HFFc6 (cell line): ENCODE data around the gene BSDC1. TPM values are rescaled to one million over a fixed set of nuclear protein-coding genes. Genes with fewer than 3 reads are reported as not detected.

ENCODE experiments used
- DNase-seq: peaks from one replicate; pipeline ENCODE4 v3.0.0-alpha.2; 2018
- H3K27ac Mint-ChIP-seq: 2 replicates; pipeline ENCODE4 v1.8.0; 2020; ENCODE audit warnings: mild to moderate bottlenecking, mixed read lengths
- H3K27me3 Mint-ChIP-seq: 2 replicates; pipeline ENCODE4 v1.8.0; 2021; ENCODE audit warnings: mild to moderate bottlenecking, moderate library complexity, mixed read lengths; ENCODE audit not compliant: insufficient read depth
- H3K36me3 Mint-ChIP-seq: 2 replicates; pipeline ENCODE4 v1.8.0; 2021; ENCODE audit warnings: low read depth, mixed read lengths
- H3K4me1 Mint-ChIP-seq: 2 replicates; pipeline ENCODE4 v1.8.0; 2020; ENCODE audit warnings: low read depth, mixed read lengths
- H3K4me3 Mint-ChIP-seq: 2 replicates; pipeline ENCODE4 v1.8.0; 2020; ENCODE audit warnings: mild to moderate bottlenecking, moderate library complexity, mixed read lengths
- H3K9me3 Mint-ChIP-seq: 2 replicates; pipeline ENCODE4 v1.8.0; 2020; ENCODE audit warnings: mild to moderate bottlenecking, mixed read lengths
- CTCF ChIP-seq: fragments of 200-600 bp; sonication (generic); IDR thresholded peaks from 2 replicates; pipeline ENCODE4 v1.5.0; 2021; ENCODE audit warnings: antibody characterized with exemption, mild to moderate bottlenecking
- total RNA-seq, 6 experiments: library from RNA; stranded (reverse); fragmentation: NEBNext Ultra II Directional; extraction: Animal tissue kit (Norgen Biotek cat#: 25700); gene quantifications; 2 replicates in 1 of 6; 3 replicates in 5 of 6; pipeline ENCODE4 v1.2.3, GENCODE V29; 2021

The BSDC1 gene
- total RNA-seq, 6 experiments from 2014 or later, result 52.9 to 65.5 (median 60.1) TPM

DNA sequence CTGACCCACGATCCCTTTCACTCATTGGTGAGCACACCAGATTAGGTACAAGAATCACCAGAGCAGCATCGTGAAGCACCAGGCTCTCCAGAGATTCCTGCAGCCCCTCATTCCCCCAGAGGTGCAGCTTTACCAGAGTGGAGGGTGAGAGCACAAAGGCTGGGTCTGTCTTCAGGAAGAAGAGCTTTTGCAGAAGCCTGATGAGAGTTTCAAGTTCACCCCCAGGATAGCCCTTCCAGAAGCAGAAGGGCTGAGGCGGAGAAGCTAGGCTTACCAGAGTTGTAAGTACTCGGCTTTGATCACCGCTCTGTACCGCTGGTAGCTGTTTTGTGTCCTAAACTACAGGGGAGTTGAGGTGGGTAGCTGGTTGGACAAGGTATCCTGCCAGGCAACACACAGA is 28.8 kb downstream of the BSDC1 start:
- TF ChIP-seq CTCF, result no peak
- no peak overlapping the region for H3K4me3 Mint-ChIP-seq
- H3K36me3 Mint-ChIP-seq, result peaks cover 16% of the 10 kb centered on the region
- no peak overlapping the region for H3K27ac Mint-ChIP-seq
- peaks cover 4% of the 10 kb centered on the region; the same call in 1 of the 2 replicates for H3K9me3 Mint-ChIP-seq
- DNase-seq, result no peak
- peaks cover 5% of the 10 kb centered on the region; the same call in 1 of the 2 replicates for H3K4me1 Mint-ChIP-seq
- peaks cover 6% of the 10 kb centered on the region for H3K27me3 Mint-ChIP-seq

- peaks cover 4% of the 10 kb centered on the region; the same call in 1 of the 2 replicates for H3K9me3 Mint-ChIP-seq
- no peak for DNase-seq
- no peak overlapping the region for H3K4me3 Mint-ChIP-seq
- H3K27me3 Mint-ChIP-seq, result peaks cover 6% of the 10 kb centered on the region
- no peak for TF ChIP-seq CTCF
- no peak overlapping the region for H3K27ac Mint-ChIP-seq
- peaks cover 17% of the 10 kb centered on the region for H3K36me3 Mint-ChIP-seq
- peaks cover 5% of the 10 kb centered on the region; the same call in 1 of the 2 replicates for H3K4me1 Mint-ChIP-seq
Measured at GRCh38 chr1:32364836-32365235, 29.4 kb downstream of the BSDC1 start.

DNA sequence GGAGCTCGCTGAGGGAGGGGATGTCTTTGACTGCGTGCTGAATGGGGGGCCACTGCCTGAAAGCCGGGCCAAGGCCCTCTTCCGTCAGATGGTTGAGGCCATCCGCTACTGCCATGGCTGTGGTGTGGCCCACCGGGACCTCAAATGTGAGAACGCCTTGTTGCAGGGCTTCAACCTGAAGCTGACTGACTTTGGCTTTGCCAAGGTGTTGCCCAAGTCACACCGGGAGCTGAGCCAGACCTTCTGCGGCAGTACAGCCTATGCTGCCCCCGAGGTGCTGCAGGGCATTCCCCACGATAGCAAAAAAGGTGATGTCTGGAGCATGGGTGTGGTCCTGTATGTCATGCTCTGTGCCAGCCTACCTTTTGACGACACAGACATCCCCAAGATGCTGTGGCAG is 30.5 kb downstream of the BSDC1 start:
- Mint-ChIP-seq H3K4me3 (no peak overlapping the region), H3K9me3 (peaks cover 4% of the 10 kb centered on the region; the same call in 1 of the 2 replicates), H3K27me3 (peaks cover 6% of the 10 kb centered on the region), H3K27ac (no peak overlapping the region), H3K36me3 (peaks cover 20% of the 10 kb centered on the region), H3K4me1 (peaks cover 5% of the 10 kb centered on the region; the same call in 1 of the 2 replicates)
- no peak for DNase-seq
- no peak for TF ChIP-seq CTCF

GRCh38 chr1:32362474-32363313 is 31.5 kb downstream of the BSDC1 start, which contains the start of the genes FAM229A and TSSK3:
Gene FAM229A (minus strand): TSS chr1:32362485. CDS start chr1:32362091, 394 bp downstream.
Gene TSSK3 (plus strand): TSS chr1:32362539. CDS start chr1:32362702, 163 bp downstream.
- no peak within 1 kb of the TSS for H3K27ac Mint-ChIP-seq
- H3K4me1 Mint-ChIP-seq, result peaks cover 5% of the 10 kb centered on the region; the same call in 1 of the 2 replicates
- TF ChIP-seq CTCF, result no peak
- peaks cover 4% of the 10 kb centered on the region; the same call in 1 of the 2 replicates for H3K9me3 Mint-ChIP-seq
- H3K27me3 Mint-ChIP-seq, result peaks cover 6% of the 10 kb centered on the region
- peaks cover 20% of the 10 kb centered on the region for H3K36me3 Mint-ChIP-seq
- no peak within 1 kb of the TSS for H3K4me3 Mint-ChIP-seq
- no peak for DNase-seq

- Mint-ChIP-seq H3K27ac (no peak overlapping the region), H3K9me3 (peaks cover 4% of the 10 kb centered on the region; the same call in 1 of the 2 replicates), H3K4me1 (peaks cover 5% of the 10 kb centered on the region; the same call in 1 of the 2 replicates), H3K4me3 (no peak overlapping the region), H3K27me3 (peaks cover 6% of the 10 kb centered on the region), H3K36me3 (peaks cover 20% of the 10 kb centered on the region)
- no peak for DNase-seq
- peak; percentile 42 for TF ChIP-seq CTCF
Measured at GRCh38 chr1:32361674-32362473, 32.4 kb downstream of the BSDC1 start.
